ENCODE measurements around the gene OR9A4.

DNA sequence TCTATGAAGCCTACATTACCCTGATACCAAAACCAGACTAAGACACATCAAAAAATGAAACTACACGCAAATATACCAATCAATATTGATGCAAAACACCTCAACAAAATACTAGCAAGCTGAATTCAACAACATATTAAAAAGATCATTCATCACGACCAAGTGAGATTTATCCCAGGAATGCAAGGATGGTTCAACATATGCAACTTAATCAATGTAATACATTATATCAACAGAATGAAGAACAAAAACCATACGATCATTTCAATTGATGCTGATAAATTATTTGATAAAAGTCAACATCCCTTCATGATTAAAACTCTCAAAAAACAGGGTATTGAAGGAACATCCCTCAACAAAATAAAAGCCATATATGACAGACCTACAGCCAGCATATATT is 24.9 kb downstream of the OR9A4 start:
- TF ChIP-seq EMX1 (CRISPR knock-in tag; IDR thresholded peaks at IDR 0.05) (no peak), SP1 (CRISPR knock-in tag; conservative IDR thresholded peaks at IDR 0.05) (no peak)
- TF ChIP-seq, protein P1, sequence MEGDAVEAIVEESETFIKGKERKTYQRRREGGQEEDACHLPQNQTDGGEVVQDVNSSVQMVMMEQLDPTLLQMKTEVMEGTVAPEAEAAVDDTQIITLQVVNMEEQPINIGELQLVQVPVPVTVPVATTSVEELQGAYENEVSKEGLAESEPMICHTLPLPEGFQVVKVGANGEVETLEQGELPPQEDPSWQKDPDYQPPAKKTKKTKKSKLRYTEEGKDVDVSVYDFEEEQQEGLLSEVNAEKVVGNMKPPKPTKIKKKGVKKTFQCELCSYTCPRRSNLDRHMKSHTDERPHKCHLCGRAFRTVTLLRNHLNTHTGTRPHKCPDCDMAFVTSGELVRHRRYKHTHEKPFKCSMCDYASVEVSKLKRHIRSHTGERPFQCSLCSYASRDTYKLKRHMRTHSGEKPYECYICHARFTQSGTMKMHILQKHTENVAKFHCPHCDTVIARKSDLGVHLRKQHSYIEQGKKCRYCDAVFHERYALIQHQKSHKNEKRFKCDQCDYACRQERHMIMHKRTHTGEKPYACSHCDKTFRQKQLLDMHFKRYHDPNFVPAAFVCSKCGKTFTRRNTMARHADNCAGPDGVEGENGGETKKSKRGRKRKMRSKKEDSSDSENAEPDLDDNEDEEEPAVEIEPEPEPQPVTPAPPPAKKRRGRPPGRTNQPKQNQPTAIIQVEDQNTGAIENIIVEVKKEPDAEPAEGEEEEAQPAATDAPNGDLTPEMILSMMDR (IDR thresholded peaks at IDR 0.05) = no peak
- TF ChIP-seq, protein P2, sequence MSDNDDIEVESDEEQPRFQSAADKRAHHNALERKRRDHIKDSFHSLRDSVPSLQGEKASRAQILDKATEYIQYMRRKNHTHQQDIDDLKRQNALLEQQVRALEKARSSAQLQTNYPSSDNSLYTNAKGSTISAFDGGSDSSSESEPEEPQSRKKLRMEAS (CRISPR knock-in tag; IDR thresholded peaks at IDR 0.05) = no peak
- TF ChIP-seq, protein P3, sequence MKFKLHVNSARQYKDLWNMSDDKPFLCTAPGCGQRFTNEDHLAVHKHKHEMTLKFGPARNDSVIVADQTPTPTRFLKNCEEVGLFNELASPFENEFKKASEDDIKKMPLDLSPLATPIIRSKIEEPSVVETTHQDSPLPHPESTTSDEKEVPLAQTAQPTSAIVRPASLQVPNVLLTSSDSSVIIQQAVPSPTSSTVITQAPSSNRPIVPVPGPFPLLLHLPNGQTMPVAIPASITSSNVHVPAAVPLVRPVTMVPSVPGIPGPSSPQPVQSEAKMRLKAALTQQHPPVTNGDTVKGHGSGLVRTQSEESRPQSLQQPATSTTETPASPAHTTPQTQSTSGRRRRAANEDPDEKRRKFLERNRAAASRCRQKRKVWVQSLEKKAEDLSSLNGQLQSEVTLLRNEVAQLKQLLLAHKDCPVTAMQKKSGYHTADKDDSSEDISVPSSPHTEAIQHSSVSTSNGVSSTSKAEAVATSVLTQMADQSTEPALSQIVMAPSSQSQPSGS (CRISPR knock-in tag; IDR thresholded peaks at IDR 0.05; ENCODE audit: borderline replicate concordance, low read depth) = no peak

All from WTC11 (cell line).